ACHN (cell line): ENCODE results near the gene NDUFA9.

Source experiments
- DNase-seq: peaks from one replicate; pipeline ENCODE4 v3.0.0-alpha.2; 2015
- in situ Hi-C: cut with HindIII; loops from 2 replicates; pipeline ENCODE4 v1.10.0; 2017; ENCODE audit warnings: low sequenced_read_pairs, low pct_ligation_motif_present, low pct_unique_long_range_greater_than_20kb

Gene NDUFA9

DNA sequence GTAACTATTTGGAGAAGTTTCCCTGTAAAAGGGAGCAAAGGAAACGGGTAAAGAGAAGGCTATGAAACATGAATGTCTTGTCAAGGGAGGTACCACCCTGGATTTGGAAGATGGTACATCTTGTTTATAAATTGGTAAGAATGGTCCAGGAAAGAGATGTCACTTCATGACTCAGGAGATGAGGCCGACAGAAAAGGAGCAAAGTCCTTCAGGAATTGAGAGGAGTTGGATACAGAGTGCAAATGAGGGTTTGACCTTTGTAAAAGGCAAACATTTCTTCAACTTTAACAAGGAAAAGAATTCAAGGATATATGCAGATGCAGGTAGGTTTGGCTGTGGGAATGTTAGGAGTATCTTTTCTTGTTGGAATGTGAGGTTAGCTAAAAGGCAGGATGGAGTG is 30.8 kb downstream of the NDUFA9 start:
- no peak for DNase-seq
- in situ Hi-C loops, result no loop called here

DNA sequence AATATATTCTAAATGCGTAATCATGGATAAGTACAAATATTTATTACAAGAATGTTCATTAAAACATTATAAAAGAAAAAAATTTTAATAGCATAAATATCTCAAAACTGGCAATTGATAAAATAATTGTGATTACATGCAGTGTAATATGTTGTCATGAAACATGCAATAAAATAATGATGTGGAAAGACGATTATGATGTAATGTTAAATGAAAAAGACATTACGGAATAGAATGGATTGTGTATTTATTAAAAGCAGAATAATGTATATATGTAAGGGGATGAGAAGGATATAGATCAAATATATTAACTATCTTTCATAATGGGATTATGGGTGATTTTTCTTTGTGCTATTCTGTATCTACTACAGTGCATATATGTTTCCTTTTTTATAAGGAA is 32.8 kb downstream of the NDUFA9 start:
- in situ Hi-C loops, result no loop called here
- DNase-seq, result no peak

DNA sequence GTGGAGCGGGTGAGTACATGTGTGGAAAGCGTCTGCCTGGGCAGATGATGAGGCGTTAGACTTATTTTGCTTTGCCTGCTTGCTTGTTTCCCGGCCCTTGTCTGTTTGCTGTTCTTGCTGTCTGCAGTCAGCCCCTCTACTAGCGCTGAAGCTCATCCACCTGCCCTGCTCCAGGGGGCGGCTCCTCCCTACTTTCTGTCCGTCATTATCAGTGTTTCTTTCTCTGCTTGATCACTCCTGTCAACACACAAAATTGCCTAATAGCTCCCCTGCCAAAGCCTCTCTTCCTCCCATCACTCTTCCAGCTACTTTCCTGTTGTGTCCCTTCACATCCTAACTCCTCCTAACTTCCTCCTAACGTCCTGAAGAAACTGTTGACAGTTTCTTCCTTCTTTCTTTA is 36.4 kb downstream of the NDUFA9 start:
- in situ Hi-C loops, result no loop called here
- no peak for DNase-seq

DNA sequence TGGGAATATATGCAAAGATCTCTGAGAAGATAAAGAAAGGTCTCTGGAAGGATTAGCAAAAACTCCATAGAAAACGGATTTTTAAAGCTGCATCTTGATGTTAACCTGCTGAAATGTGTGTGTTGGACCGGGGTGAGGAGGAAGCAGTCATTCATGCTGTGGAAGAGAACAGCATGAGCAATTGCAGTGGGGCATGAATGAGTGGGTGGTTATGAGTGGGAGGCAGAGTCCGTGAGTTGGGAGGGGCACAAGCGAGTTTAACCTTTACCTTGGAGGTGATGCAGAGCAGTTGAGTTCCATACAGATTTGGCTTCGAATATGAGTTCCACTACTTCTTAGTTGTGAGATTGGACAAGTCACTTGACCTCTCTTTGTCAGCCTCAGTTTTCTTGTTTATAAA is 41.8 kb downstream of the NDUFA9 start:
- in situ Hi-C loops, result no loop called here
- no peak for DNase-seq
